ENCODE measurements around the gene TP73. TPM values are rescaled to one million over a fixed set of nuclear protein-coding genes. Genes with fewer than 3 reads are reported as not detected.

The TP73 gene
- polyA plus RNA-seq, 1 donor from 2014 or later, result not detected

DNA sequence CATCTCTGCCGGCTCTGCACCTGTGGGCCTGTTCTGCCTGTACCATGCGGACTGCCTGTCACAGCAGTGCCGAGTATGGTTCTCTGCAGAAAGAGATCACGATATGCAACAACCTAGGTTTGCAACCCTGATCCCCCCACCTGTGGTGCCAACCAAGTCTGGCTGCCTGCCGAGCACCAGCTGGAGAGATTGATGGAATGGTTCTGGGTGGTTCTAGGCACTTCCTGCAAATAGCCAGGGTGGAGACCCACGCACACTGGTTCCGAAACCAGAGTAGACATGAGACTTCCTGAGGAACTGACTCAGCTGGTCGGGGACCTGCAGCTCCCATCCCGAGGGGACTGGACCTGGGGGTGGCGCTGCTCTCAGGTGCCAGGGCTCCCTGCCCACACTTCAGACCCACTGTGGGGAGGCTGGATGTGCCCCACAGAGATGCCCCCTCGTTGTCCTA is 22.1 kb upstream of the TP73 start:
- no peaks in the 10 kb centered on the region for H3K9me3 ChIP-seq (ENCODE audit: low read length)
- no peak overlapping the region for H3K4me2 ChIP-seq (ENCODE audit: low read length)
- H3K9me2 ChIP-seq (ENCODE audit: insufficient read depth, low read length), result no peaks in the 10 kb centered on the region
- H3K4me3 ChIP-seq (ENCODE audit: low read length), result no peak overlapping the region
- TF ChIP-seq CTCF (IDR thresholded peaks at IDR 0.05; ENCODE audit: poor library complexity, severe bottlenecking) (no peak), EZH2 (IDR thresholded peaks at IDR 0.05; ENCODE audit: borderline replicate concordance, insufficient read depth, low read length, poor library complexity, severe bottlenecking) (no peak), MXI1 (conservative IDR thresholded peaks at IDR 0.05; ENCODE audit: poor library complexity, severe bottlenecking) (no peak), REST (IDR thresholded peaks at IDR 0.05; ENCODE audit: borderline replicate concordance) (no peak), TAF1 (IDR thresholded peaks at IDR 0.05; ENCODE audit: low read depth) (no peak), POLR2AphosphoS5 (IDR thresholded peaks at IDR 0.05) (no peak), SMC3 (conservative IDR thresholded peaks at IDR 0.05; ENCODE audit: poor library complexity) (no peak), RAD21 (conservative IDR thresholded peaks at IDR 0.05) (no peak), EP300 (conservative IDR thresholded peaks at IDR 0.05; ENCODE audit: poor library complexity, severe bottlenecking) (no peak)
- no peak overlapping the region for H3K9ac ChIP-seq (ENCODE audit: low read length)
- H2AFZ ChIP-seq (ENCODE audit: low read depth, low read length), result no peak overlapping the region
- H3K27ac ChIP-seq (ENCODE audit: low read length), result no peak overlapping the region
- H3F3A ChIP-seq (ENCODE audit: insufficient read depth, low read length, poor library complexity, severe bottlenecking), result no peaks in the 10 kb centered on the region
- H3K27me3 ChIP-seq (ENCODE audit: insufficient read depth, low read depth, low read length), result no peaks in the 10 kb centered on the region
- no peaks in the 10 kb centered on the region for H3K36me3 ChIP-seq (ENCODE audit: insufficient read depth, low read length)
- H3K79me2 ChIP-seq (replicated peaks; ENCODE audit: insufficient read depth, low read length), result peaks cover 4% of the 10 kb centered on the region
- peaks cover 5% of the 10 kb centered on the region for H4K20me1 ChIP-seq (ENCODE audit: insufficient read depth)

- no peaks in the 10 kb centered on the region for H3F3A ChIP-seq (ENCODE audit: insufficient read depth, low read length, poor library complexity, severe bottlenecking)
- no peak overlapping the region for H3K9ac ChIP-seq (ENCODE audit: low read length)
- H3K36me3 ChIP-seq (ENCODE audit: insufficient read depth, low read length), result no peaks in the 10 kb centered on the region
- H3K27ac ChIP-seq (ENCODE audit: low read length), result no peak overlapping the region
- no peak overlapping the region for H3K4me3 ChIP-seq (ENCODE audit: low read length)
- peaks cover under 1% of the 10 kb centered on the region for H3K79me2 ChIP-seq (replicated peaks; ENCODE audit: insufficient read depth, low read length)
- H3K9me2 ChIP-seq (ENCODE audit: insufficient read depth, low read length), result no peaks in the 10 kb centered on the region
- no peak overlapping the region for H3K4me2 ChIP-seq (ENCODE audit: low read length)
- peaks cover 3% of the 10 kb centered on the region for H4K20me1 ChIP-seq (ENCODE audit: insufficient read depth)
- TF ChIP-seq CTCF (IDR thresholded peaks at IDR 0.05; ENCODE audit: poor library complexity, severe bottlenecking), result no peak
- no peak for TF ChIP-seq EP300 (conservative IDR thresholded peaks at IDR 0.05; ENCODE audit: poor library complexity, severe bottlenecking)
- TF ChIP-seq SMC3 (conservative IDR thresholded peaks at IDR 0.05; ENCODE audit: poor library complexity), result no peak
- TF ChIP-seq MXI1 (conservative IDR thresholded peaks at IDR 0.05; ENCODE audit: poor library complexity, severe bottlenecking), result no peak
- TF ChIP-seq REST (IDR thresholded peaks at IDR 0.05; ENCODE audit: borderline replicate concordance), result no peak
- TF ChIP-seq TAF1 (IDR thresholded peaks at IDR 0.05; ENCODE audit: low read depth), result no peak
- no peak for TF ChIP-seq RAD21 (conservative IDR thresholded peaks at IDR 0.05)
- TF ChIP-seq POLR2AphosphoS5 (IDR thresholded peaks at IDR 0.05), result no peak
- TF ChIP-seq EZH2 (IDR thresholded peaks at IDR 0.05; ENCODE audit: borderline replicate concordance, insufficient read depth, low read length, poor library complexity, severe bottlenecking), result no peak
- H3K9me3 ChIP-seq (ENCODE audit: low read length), result no peaks in the 10 kb centered on the region
- H2AFZ ChIP-seq (ENCODE audit: low read depth, low read length), result no peak overlapping the region
- H3K27me3 ChIP-seq (ENCODE audit: insufficient read depth, low read depth, low read length), result no peaks in the 10 kb centered on the region
These were observed 21.4 kb upstream of the TP73 start for GRCh38 chr1:3630914-3631313.

Data from neural cell (in vitro differentiated cells).